Nephron progenitor cell (in vitro differentiated cells): ENCODE measurements around the gene RBMX.
"Not testable (repeated sequence)": the region's sequence is repeated elsewhere in the genome, so short reads cannot be mapped to it uniquely, and the experiment has no call there.

Experiments
- DNase-seq: peaks from one replicate; pipeline ENCODE4 v3.0.0; 2021
- H3K27ac Mint-ChIP-seq: 2 replicates; pipeline ENCODE4 v1.8.0; 2021; ENCODE audit warnings: mild to moderate bottlenecking, moderate library complexity, mixed read lengths
- H3K27me3 Mint-ChIP-seq: 2 replicates; pipeline ENCODE4 v1.8.0; 2021; ENCODE audit warnings: mild to moderate bottlenecking, low read depth, mixed read lengths; ENCODE audit not compliant: poor library complexity
- H3K36me3 Mint-ChIP-seq: 2 replicates; pipeline ENCODE4 v1.8.0; 2021; ENCODE audit warnings: low read depth, mixed read lengths
- H3K4me1 Mint-ChIP-seq: 2 replicates; pipeline ENCODE4 v1.8.0; 2021; ENCODE audit warnings: mixed read lengths
- H3K4me3 Mint-ChIP-seq: 2 replicates; pipeline ENCODE4 v1.8.0; 2021; ENCODE audit warnings: mild to moderate bottlenecking, moderate library complexity, mixed read lengths
- H3K9me3 Mint-ChIP-seq: 2 replicates; pipeline ENCODE4 v1.8.0; 2021; ENCODE audit warnings: mild to moderate bottlenecking, moderate library complexity, mixed read lengths
- CTCF ChIP-seq: fragments of 200-600 bp; sonication (generic); IDR thresholded peaks from 2 replicates; pipeline ENCODE4 v1.5.0; 2021; ENCODE audit warnings: antibody characterized with exemption

RBMX gene

DNA sequence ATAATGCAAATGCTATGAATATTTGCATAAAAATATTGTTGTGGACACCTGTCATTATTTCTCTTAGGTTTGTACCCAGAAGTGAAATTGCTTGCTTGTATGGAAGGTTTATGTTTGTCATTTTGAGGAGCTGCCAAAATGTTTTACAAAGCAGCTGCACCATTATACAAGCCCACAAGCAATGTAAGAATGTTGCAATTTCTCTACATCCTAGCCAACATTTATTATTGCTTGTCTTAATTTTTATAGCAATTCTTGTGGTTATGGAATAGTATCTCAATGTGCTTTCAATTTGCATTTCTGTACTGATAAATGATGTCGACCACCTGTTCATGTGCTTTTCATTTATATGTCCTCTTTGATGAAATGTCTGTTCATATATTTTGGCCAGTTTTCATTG, 18.7 kb upstream of the RBMX start:
- H3K4me3 Mint-ChIP-seq: no peak overlapping the region
- H3K36me3 Mint-ChIP-seq: no peaks in the 10 kb centered on the region
- H3K27me3 Mint-ChIP-seq: no peaks in the 10 kb centered on the region
- H3K4me1 Mint-ChIP-seq: no peaks in the 10 kb centered on the region
- H3K9me3 Mint-ChIP-seq: peaks cover 42% of the 10 kb centered on the region
- no peak for DNase-seq
- TF ChIP-seq CTCF: no peak
- no peak overlapping the region for H3K27ac Mint-ChIP-seq

GRCh38 chrX:136898752-136899151, 18.2 kb upstream of the RBMX start:
- H3K27ac Mint-ChIP-seq, H3K36me3 Mint-ChIP-seq, H3K4me3 Mint-ChIP-seq, H3K4me1 Mint-ChIP-seq, H3K27me3 Mint-ChIP-seq, DNase-seq: not testable (repeated sequence)
- H3K9me3 Mint-ChIP-seq: peaks cover 47% of the 10 kb centered on the region

- Mint-ChIP-seq H3K27me3 (peaks cover 3% of the 10 kb centered on the region), H3K27ac (no peak overlapping the region), H3K36me3 (no peaks in the 10 kb centered on the region), H3K9me3 (peaks cover 51% of the 10 kb centered on the region), H3K4me3 (no peak overlapping the region), H3K4me1 (no peaks in the 10 kb centered on the region)
- DNase-seq: no peak
- no peak for TF ChIP-seq CTCF
Observed at GRCh38 chrX:136896121-136896914, 15.8 kb upstream of the RBMX start.

DNA sequence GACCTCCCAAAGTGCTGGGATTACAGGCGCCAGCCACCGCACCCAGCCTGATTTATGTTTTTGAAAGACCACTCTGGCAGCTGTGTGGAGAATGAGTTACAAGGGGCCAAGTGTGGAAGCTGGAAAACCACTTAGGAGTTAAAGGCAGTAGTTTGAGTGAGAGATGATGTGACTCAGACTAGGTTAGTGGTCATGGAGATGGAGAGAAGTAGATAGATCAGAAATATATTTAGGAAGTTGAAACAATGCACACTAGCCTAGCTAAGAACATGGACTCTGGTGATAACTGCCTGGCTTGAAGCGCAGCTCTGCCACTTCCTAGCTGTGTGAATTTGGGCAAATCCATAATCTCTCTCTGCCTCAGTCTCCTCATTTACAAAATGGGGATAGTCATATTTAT, 11.9 kb upstream of the RBMX start:
- no peak for DNase-seq
- no peak for TF ChIP-seq CTCF
- Mint-ChIP-seq H3K27me3 (peaks cover 3% of the 10 kb centered on the region), H3K27ac (no peak overlapping the region), H3K36me3 (no peaks in the 10 kb centered on the region), H3K4me3 (no peak overlapping the region), H3K9me3 (peaks cover 51% of the 10 kb centered on the region), H3K4me1 (no peaks in the 10 kb centered on the region)

- H3K4me1 Mint-ChIP-seq, H3K27me3 Mint-ChIP-seq, H3K27ac Mint-ChIP-seq, DNase-seq, H3K4me3 Mint-ChIP-seq, H3K36me3 Mint-ChIP-seq: not testable (repeated sequence)
- H3K9me3 Mint-ChIP-seq: peaks cover 46% of the 10 kb centered on the region
Observed at GRCh38 chrX:136890596-136890995, 10.1 kb upstream of the RBMX start.

GRCh38 chrX:136889269-136889668, 8.7 kb upstream of the RBMX start:
- no peak for TF ChIP-seq CTCF
- H3K36me3 Mint-ChIP-seq: no peaks in the 10 kb centered on the region
- H3K4me1 Mint-ChIP-seq: peaks cover 2% of the 10 kb centered on the region
- H3K9me3 Mint-ChIP-seq: peaks cover 55% of the 10 kb centered on the region
- H3K27me3 Mint-ChIP-seq: peaks cover 3% of the 10 kb centered on the region
- no peak overlapping the region for H3K27ac Mint-ChIP-seq
- no peak for DNase-seq
- H3K4me3 Mint-ChIP-seq: no peak overlapping the region

DNA sequence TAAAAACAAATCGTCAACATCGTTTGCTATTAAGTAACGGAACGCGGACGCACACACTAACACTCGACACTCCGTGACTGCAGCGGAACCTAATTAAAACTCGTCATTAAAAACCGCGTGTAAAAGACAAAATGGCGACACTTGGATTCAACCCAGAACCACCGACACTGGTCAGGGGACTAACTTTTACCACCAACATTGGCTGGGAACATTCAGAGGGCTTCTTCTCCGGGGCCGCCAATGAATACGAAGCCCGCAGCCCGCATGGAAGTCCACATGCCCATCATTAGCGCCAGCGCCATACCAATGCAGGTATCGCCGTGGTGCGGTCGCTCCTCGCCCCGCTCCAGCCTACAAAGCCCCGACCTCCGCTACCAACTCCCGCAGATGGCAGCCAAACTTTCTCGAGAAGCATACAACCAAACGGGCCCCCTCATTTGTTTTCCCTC, 498 bp downstream of the RBMX start:
- DNase-seq: peak; percentile 21
- H3K4me3 Mint-ChIP-seq: peak overlapping the region; percentile 99
- peak overlapping the region; percentile 99 for H3K27ac Mint-ChIP-seq
- peaks cover 73% of the 10 kb centered on the region for H3K9me3 Mint-ChIP-seq
- H3K36me3 Mint-ChIP-seq: peaks cover 40% of the 10 kb centered on the region
- TF ChIP-seq CTCF: no peak
- no peaks in the 10 kb centered on the region for H3K27me3 Mint-ChIP-seq
- peaks cover 36% of the 10 kb centered on the region for H3K4me1 Mint-ChIP-seq
